HG03439 (cell line): ENCODE data around the gene CBFB.
"Not testable (repeated sequence)": the region's sequence is repeated elsewhere in the genome, so short reads cannot be mapped to it uniquely, and the experiment has no call there.

Experiments used
- ATAC-seq: cut with Tn5 transposase; IDR thresholded peaks from one replicate; pipeline ENCODE4 v1.9.1; 2021; ENCODE audit warnings: mild to moderate bottlenecking, moderate library complexity; ENCODE audit not compliant: unreplicated experiment

The CBFB gene

GRCh38 chr16:67040906-67041305 is 12.0 kb downstream of the CBFB start:
- no peak for ATAC-seq

DNA sequence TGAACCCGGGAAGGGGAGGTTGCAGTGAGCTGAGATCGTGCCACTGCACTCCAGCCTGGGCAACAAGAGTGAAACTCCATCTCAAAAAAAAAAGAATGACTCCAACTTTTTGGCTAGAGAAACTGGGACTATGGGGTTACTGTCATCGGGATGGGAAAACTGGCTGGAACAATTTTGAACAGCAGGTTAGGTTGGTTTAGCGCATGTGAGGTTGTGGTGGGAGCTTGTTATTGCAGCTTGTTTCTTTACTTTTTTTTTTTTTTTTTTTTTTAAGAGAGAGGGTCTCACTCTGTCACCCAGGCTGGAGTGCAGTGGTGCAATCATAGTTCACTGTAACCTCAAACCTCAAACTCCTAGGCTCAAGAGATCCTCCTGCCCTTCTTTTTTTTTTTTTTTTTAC is 12.6 kb downstream of the CBFB start:
- ATAC-seq: not testable (repeated sequence)

DNA sequence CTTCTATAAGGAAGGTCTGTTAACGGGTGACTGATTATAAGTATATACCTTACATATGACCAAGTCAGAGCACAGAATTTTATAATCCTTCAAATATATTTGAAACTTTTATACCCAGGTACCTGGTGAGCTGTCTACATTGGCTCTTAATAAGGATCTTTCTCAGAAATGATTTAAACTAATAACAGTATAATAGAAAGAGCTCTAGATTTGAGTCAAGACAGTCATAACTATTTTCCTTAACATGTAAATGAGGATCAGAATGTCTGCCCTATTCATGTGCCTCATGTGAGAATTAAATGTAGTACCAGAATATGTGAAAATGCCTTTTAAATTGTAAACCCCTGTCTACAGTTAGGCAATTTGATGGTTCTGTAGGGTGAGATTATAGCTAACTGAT is 14.5 kb downstream of the CBFB start:
- ATAC-seq: no peak

DNA sequence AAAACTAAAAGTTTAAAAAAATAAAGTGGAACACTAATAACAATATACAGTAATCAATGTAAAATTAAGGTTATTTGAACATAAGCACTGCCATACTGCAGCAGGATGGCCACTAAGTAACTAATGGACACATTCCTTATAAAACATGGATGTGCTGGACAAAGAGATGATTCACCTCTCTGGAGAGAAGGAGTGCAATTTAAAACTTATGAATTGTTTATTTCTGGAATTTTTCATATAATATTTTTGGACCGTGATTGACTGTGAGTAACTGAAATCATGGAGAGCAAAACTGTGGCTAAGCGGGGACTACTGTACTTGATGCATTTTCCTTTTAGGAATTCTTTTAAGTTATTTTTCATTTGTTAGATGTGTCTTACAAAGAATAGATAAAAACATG is 21.8 kb downstream of the CBFB start:
- ATAC-seq: no peak

GRCh38 chr16:67052399-67052798 is 23.4 kb downstream of the CBFB start:
- no peak for ATAC-seq

DNA sequence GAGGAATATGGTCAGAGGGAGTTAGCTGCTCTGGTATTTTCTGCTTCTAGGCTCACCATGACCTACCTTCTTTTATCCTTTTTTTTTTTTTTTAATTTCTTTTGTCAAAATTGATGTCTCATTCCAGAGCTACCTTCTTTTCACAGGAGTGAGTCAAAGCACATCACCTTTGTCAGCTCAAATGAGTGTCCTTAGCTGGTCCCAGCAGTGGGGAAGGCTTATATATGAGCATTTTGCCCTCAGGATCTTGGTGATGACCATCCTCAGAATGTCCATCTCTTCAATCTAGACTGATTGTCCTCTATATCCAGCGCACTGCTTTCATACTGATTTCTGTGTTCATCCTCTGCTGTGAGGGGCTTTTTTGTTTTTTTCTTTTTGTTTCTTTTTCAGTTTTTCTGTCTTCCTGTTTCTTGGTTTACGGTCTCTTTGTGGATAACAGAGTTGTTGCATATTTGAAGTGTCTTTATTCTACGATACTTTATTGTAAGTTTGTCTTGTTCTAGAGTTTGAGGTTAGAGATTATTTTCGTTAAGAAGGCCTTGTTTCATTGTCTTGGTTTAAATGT is 24.9 kb downstream of the CBFB start:
- no peak for ATAC-seq

DNA sequence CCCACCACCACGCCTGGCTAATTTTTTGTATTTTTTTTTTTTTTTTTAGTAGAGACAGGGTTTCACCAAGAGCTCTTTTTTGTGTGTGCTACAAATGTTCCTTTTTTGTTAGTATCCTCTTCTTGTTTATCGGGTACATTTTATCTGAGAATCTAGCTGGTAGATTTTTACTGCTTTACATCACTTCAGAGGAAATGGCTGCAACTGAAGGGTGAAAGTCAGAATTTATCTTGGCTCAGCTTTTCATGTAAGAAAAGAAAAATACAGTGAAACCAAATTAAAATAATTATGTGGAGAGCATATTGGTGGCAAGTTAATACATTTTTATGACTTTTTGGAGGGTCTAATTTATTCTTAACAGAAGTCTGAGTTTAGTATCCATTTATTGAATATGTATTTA is 26.0 kb downstream of the CBFB start:
- no peak for ATAC-seq

DNA sequence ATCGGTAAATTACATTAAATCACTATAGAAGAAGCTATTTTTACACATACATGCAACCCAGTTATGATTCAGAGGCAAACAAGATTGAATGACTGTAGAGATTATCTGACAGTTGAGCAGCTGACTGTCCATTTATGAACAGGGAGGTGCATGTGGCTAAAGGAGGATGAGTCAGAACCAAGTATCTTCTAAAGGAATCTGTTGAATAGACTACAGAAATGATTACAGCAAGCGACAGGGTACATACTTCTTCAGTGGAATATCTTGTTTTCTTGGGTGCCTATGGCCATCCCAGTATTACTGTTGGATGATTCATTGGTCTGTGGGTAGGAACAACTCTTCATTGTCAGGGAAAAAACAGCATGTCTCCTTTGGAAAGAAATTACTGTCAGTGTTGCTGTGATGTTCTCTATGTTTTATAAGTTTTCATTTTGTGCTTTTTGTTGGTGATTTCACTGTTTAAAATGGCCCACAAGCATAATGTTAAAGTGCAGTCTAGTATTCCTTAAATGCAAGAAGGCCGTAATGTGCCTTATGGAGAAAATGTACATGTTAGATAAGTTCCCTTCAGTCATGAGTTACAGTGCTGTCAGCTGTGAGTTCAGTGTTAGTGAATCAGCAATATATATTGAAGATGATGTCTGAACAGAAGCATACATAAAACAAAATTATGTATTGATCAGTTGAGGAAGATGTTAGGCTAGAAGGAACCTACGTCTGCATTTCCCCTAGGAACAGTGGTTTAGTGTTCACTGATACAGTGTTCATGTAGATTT is 27.0 kb downstream of the CBFB start:
- no peak for ATAC-seq

- no peak for ATAC-seq
Observed at GRCh38 chr16:67063008-67063407, 34.1 kb downstream of the CBFB start.

DNA sequence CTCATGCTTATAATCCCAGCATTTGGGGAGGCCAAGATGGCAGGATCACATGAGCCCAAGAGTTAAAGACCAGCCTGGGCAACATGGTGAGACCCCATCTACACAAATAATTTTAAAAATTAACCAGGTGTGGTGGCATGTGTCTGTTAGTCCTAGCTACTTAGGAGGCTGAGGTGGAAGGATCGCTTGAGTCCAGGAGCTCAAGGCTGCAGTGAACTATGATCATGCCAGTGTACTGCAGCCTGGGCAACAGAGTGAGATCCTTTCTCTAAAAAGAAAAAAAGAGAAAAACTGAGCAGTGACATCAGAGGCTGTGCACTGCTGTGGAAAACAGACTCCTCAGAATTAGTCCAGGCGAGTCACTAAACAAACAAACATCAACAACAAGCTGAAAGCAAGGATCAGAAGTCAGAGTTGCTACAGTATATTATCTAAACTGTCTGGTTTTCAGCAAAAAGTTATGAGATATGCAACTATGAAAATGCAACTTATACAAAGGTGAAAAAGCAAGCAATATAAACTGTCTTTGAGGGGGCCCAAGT is 39.3 kb downstream of the CBFB start:
- no peak for ATAC-seq

GRCh38 chr16:67071476-67072048 is 42.6 kb downstream of the CBFB start:
- ATAC-seq: no peak

DNA sequence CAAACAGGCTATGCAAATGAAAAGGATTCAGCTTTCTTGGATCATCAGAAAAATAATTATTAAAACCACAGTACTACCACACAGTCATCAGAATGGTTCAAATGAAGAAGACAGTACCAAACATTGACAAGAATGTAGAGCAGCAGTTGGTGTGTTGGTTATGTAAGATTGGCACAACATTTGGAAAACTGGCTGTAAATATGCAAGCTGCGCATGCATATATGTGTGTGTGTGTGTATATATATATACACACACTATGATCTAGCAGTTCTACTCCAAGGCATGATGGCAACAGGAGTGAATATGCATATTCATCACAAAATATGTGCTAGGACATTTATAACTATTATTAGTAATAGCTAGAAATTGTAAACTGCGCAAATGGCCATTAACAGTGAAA is 46.4 kb downstream of the CBFB start:
- no peak for ATAC-seq

- no peak for ATAC-seq
Observed at GRCh38 chr16:67077871-67078270, 48.9 kb downstream of the CBFB start.

DNA sequence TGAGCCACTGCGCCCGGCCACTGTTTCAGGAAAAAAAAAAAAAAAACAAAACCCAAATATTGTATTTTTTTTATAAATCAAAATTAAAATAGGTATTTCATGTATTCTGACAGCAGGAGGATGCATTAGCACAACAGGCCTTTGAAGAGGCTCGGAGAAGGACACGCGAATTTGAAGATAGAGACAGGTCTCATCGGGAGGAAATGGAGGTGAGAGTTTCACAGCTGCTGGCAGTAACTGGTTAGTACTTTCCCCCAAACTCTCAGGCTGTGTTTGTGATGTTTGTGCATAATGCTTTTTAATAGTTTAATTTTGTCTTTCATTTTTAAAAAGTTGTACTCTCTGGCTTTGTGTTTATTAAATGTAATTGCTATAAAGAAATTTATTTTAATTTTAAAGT is 53.2 kb downstream of the CBFB start:
- no peak for ATAC-seq

GRCh38 chr16:67082891-67083290 is 53.9 kb downstream of the CBFB start:
- ATAC-seq: no peak

DNA sequence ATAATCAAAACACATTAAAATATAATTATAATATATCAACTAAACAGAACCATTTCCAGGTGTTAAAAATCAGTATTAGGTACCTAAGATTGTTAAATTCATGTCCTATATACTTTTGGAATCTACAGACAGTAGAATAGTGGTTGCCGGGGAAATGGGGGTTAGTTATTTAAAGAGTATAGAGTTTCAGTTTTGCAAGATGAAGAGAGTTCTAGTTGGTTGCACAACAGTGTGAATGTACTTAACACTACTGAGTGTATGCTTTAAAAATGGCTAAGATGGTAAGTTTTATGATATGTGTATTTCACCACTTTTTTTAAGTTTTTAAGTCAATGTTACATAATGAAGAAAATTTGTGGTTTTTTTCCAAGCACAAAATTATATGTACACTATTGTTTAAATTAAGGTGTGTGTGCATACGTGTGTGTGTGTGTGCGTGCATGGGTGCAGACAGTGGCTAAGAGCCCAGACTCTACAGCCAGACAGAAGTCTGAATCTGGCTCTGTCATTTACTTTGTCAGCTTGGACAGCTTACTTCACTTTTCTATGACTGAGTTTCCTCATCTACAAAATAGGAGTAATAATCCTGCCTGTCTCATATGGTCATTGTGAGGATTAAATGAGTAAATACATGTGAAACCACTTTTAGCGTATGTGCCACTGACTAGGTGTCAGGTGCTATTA is 55.5 kb downstream of the CBFB start:
- no peak for ATAC-seq

DNA sequence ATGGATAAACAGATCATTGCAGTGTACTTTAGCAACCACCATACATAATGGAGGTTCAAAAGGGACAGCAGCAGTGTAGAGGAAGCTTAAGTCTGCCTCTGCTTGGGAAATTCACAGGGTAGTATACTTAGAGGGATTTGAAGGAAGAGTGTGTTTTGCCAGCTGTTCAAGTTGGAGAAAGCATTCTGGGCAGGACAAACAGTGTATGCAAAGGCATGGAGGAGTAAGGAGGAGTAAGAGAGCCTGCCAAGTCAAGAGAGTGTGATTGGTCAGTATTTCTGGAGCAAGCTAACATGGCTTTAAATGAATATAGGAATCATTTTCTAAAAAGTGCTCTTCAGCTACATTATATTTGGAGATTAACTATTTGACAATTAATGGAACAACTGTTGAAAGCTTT is 57.9 kb downstream of the CBFB start:
- ATAC-seq: no peak

GRCh38 chr16:67087291-67087690 is 58.3 kb downstream of the CBFB start:
- ATAC-seq: no peak

GRCh38 chr16:67087803-67088202 is 58.9 kb downstream of the CBFB start:
- ATAC-seq: no peak

DNA sequence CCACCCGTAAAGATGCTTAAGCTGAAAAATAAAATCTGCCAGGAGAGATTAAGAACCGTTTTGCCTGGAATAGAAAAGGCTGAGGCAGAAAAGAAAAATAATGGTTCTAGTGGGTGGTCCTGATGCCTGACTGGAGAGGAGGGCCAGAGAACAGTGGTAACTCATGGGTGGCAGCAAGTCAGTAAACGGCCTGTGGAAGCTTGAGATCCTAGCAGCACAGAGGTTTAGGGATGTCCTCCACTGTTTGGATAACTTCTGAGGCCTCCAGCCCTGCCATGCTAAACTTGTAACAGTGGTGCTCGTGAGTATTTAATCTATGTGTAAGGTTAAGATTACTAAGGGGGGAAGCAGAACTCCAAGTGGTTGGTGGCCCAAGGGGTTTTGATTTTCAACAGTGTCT is 59.6 kb downstream of the CBFB start:
- ATAC-seq: no peak

- ATAC-seq: no peak
Observed at GRCh38 chr16:67089101-67089500, 60.2 kb downstream of the CBFB start.
